GM19043 (cell line): ENCODE measurements around the gene MAPK8IP2.

Source experiments
- ATAC-seq: cut with Tn5 transposase; IDR thresholded peaks from one replicate; pipeline ENCODE4 v1.9.1; 2021; ENCODE audit warnings: low read depth; ENCODE audit not compliant: unreplicated experiment

MAPK8IP2 gene

DNA sequence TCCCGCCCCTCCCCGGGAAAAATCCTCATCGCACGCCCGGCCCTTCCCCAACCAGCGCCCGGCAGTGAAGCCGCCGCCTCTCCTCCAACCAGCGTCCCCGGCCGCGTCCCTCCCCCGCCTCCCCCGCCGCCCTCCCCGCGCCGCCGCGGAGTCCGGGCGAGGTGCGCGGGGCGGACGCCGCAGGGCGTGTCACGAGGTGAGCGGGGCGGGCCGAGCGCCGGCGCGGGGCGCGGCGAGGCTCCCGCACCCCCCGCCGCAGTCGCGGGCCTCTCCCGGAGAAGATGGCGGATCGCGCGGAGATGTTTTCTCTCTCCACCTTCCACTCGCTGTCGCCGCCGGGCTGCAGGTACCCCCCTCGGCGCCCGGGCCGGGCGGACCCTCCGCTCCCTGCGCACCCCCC, at the start of gene MAPK8IP2:
Gene MAPK8IP2, plus strand, starts transcription at position 256 of the 400 bp plus-strand sequence. Its CDS starts 26 bp downstream, at position 282.
- no peak for ATAC-seq

DNA sequence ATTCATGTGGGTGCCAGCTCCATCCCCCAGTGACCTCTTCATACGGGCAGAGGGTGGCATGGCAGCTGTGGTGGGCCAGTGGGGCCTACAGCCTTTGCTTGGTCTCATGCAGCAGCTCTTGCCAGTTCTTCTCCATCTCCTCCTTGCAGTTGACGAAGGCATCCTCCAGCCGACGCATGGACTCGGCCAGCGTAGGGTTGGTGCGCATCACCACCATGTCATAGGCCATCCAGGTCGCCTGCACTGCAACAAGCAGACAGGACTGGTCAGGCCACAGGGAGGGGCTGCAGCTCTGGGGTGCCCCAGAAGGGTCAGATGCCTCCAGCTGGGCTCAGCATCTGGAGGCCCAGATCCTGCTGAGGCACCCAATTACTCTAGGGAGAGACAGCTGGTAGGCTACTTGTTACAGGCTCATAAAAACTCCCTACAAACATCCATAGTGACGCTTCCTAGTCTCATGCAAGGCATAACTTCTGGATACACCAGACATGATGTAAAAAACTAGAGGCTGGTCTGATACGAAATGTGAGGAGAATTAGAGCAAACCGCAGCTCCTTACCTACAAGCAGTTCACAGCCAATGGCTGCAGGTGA, 49.3 kb upstream of the MAPK8IP2 start:
- ATAC-seq: no peak

GRCh38 chr22:50553310-50553709, 47.3 kb upstream of the MAPK8IP2 start:
- no peak for ATAC-seq

- ATAC-seq: no peak
Observed at GRCh38 chr22:50556703-50557102, 43.9 kb upstream of the MAPK8IP2 start.

DNA sequence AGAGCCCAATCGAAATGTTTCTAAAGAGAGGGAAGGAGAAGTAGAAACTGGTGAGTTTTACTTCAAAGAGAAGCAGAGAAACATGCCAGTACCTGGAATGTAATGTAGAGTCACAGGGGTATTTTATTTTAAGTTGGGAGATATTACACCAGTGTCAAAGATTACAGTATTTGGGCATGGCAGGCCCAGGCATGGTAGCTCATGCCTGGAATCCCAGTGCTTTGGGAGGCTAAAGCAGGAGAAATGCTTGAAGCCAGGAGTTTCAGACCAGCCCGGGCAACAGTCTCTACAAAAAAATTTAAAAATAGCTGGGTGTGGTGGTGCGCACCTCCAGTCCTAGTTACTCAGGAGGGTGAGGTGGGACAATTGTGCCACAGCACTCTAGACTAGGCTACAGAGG, 40.6 kb upstream of the MAPK8IP2 start:
- ATAC-seq: no peak

DNA sequence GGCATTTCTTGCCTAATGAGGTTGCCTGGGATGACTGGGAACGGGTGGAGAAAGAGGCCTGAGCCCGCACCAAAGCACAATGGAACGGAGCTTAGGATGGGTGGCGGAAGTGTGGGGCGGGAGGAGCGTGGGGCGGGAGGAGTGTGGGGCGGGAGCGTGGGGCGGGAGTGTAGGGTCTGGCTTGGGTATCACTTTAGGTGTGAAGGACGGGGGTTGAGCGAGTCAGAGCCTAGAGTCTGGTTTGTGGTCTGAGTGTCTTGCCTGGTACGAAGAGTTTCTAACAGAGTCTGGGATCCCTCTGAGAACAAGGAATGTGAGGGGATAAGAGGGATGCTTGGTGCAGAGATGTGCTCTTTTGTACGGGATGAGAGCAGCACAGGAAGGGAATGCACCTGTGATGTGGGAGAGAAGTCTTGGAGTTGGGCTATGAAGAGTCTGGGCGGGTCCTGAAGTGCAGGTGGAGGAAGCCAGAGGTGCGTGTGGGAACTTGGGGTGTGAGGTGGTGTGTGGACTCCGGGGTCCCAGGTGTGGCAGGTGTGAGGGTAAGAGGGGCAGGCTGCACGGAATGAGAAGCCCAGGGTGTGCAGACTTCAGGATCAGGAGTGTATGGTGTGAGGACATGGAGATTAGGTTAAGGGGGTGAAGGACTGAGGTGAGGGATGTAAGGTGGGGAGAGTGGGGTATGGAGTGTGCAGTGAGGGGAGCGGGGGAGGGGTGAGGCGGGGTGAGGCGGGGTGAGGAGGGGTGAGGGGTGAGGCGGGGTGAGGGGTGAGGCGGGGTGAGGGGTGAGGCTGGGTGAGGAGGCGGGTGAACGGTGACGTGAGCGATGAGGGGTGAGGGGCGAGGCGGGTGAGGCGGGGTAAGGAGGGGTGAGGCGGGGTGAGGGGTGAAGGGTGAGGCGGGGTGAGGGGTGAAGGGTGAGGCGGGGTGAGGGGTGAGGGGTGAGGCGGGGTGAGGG, 38.9 kb upstream of the MAPK8IP2 start:
- no peak for ATAC-seq

GRCh38 chr22:50562523-50563412, 37.8 kb upstream of the MAPK8IP2 start, which contains the start of gene SYCE3:
Gene SYCE3 (minus strand): TSS chr22:50562919. CDS start chr22:50556405, 6,514 bp downstream.
- ATAC-seq: peak; percentile 72

DNA sequence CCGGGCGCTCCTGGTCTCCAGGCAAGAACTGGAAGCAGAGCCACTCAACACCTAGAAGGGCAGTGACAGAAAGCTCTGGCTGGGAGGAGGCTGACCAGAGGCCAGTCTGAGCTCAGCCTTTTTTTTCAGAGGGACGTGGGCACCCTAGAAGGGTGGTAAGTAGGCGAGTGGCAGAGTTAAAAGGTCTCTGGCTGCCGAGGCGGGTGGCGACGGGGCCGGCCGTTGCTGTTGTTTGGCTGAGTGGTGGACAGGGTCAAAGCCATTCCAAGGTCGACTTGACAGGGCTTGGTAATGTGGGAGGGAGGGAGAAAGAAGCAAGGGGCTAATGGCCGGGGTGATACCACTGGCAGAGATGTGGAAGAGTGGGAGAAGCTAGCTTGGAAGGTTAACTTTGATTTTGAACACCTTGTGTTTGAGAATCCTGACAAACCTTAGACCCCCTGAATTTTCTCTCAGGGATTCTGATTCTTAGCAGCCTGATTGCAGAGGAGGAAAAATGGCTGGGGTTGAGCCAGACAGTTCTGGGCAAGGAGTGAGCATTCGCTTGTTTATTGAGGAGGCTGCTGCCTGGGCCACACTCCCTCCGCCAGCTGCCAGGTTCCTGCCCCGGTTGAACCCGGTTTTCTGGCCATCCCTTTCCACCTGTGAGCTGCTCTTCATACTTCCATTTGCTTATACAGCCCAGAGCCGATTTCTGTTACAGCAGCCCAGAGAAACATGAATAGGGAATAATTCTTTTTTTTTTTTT, 37.0 kb upstream of the MAPK8IP2 start:
- no peak for ATAC-seq

DNA sequence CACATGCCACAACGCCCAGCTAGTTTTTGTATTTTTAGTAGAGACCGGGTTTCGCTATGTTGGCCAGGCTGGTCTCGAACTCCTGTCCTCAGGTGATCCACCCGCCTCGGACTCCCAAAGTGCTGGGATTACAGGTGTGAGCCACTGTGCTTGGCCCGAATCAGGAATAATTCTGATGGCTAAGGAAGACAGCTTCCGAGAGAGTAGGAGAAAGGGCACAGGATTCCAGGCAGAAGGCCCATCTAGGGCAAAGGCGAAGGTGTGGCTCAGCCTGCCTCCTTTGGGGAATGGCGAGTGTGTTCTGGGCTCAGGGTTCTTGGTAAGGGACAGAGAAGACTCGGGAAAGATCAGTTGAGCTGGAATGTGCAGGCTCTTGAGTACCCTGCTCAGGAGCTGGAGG, 36.3 kb upstream of the MAPK8IP2 start:
- no peak for ATAC-seq

DNA sequence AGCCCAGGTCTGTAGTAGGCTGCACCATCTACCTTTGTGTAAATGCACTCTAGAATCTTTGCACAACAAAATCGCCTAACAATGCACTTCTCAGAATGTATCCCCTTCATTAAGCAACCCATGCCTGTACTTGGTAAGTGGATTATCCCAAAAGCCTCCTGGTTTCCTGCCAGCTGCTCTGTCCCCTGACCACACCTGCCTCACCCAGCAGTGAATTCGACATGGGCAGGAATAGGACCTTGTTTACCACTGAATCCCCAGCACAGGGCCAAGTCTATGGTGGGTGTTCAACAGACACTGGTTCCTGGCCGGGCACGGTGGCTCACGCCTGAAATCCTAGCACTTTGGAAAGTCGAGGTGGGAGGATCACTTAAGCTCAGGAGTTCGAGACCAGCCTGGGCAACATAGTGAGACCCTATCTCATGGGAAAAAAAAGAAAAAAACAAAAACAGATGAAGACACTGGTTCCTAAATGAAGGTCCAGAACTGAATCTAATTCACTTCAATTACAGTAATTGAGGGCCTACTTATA, 32.8 kb upstream of the MAPK8IP2 start:
- ATAC-seq: no peak

GRCh38 chr22:50568626-50569025, 32.0 kb upstream of the MAPK8IP2 start:
- no peak for ATAC-seq

- ATAC-seq: no peak
Observed at GRCh38 chr22:50569041-50569459, 31.5 kb upstream of the MAPK8IP2 start.

- no peak for ATAC-seq
Observed at GRCh38 chr22:50569896-50570535, 30.6 kb upstream of the MAPK8IP2 start.

DNA sequence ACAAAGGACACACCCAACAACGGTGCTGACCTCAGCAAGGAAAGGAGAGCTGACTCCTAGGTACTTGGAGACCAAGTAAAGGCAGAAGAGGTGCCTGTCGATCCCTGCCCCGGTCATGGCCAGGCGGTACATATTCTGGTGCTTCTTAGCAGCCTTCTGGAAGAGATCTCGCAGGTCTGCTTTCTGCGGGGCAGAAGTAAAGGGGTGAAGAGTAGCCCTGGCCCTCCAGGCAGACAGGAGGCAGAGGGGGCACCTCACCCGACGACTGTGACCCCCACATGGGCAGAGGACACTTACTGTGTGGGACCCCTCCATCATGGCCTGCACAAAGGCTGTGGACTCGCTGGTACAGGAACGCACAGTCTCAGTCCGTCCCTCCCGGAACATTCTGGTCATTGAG, 29.7 kb upstream of the MAPK8IP2 start:
- no peak for ATAC-seq

DNA sequence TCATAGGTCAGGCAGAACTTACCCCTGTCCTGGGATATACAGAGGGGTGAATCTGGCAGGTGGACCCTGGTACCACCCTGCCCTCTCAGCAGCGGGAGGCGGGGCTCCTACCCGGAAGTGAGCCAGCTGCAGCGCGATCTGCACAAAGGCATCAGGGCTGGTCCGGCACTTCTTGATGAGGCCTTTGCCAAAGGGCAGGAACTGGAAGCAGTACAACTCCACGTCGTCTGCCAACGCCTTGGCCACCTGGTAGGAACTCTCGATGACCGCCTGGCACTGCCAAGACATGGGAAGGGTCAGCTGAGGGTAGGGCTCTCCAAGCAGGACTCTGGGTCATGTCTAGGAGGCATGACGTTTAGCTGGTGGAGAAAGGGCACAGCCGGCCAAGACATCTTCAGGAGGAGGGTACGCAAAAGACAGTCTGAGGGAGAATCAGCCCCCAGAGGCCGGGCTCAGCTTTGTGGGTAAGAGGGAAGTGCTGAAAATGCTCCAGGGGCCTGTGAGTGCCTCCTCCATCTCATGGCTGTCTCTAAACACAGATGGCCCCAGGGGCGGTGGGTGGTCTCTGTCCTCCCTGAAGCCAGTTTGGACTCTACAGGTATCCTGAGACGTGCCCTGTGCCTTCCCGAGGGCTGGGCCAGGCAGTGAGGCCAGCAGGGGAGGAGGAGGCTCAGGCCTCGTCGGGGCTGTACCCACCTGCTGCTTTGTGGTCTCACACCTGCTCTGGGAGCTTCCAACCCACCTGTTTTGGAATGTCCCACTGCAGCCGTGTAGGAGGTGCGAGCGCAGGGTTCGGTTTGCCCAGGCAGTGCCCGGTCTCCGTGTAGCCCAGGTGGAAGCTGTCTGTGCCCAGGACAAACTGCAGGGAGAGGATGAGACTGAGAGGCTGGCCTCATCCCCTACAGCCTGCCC, 29.1 kb upstream of the MAPK8IP2 start:
- ATAC-seq: no peak

DNA sequence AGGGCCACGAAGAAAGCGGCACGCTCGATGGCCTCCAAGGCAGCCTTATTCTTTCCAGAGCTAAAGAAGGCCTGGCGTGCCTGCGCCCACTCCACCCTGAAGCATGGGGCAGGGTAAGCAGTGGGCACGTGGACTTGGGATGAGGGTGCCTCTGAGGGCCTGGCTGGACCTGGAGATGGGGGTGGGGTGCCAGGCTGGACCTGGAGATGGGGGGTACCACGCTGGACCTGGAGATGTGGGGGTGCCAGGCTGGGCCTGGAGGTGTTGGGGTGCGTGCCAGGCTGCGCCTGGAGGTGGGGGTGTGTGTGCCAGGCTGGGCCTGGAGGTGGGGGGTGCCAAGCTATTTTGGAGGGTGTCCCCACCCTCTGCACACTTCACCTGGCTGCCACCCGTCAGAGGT, 27.6 kb upstream of the MAPK8IP2 start:
- no peak for ATAC-seq

DNA sequence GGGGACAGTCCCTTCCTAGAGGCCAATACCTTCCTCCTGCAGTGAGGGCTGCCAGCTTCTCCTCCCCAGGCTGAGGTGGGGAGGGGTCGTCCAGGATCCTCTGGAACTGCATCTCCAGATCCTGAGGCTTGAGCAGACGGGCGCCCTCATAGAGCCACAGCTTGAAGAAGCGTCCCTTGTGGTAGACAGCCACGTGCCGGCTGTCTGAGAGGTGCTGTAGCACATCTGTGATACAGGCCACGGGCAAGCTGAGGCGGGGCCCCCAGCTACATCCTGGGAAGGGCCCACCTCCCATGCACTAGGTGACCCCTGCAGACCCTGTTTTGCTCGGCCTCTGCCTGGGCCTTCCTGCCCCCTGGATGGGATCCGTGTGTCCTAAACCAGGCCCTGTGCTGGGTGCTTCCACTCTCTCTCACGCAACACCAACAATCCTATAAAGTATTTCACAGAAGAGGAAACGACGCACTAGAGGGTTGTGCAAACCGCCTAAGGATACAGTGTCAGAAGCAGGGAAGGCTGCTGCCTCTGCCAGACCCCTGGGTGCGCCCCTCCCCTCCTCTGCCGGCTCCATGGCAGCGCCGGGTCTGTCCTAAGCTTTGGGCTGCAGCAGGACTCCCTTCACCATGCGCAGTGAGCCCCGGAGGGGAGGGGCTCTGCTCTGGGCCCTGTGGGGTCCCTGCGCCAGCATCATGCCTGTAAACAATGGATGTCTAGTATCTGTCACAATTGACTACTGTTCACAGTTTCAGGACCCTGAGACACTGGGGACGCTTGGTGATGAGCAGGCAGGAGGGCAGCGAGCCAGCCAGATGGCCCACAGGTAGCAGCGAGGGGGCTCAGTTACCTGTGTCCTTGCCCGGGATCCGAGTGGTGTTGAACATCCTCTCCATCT, 26.9 kb upstream of the MAPK8IP2 start:
- no peak for ATAC-seq
